Esophagus muscularis mucosa (tissue), 4 donors: ENCODE results near the gene PIM2.

Source experiments
- CTCF ChIP-seq, 3 experiments: fragments of 200-600 bp in 2 of 3; fragments of 450-650 bp in 1 of 3; sonication (generic) in 2 of 3; IDR thresholded peaks; one replicate each; pipeline ENCODE4 v1.5.1; 2017 to 2019; ENCODE audit warnings: antibody characterized with exemption in 3 of 3, mild to moderate bottlenecking in 2 of 3, moderate library complexity in 1 of 3
- EP300 ChIP-seq: sonication (generic); formaldehyde crosslinking; IDR thresholded peaks from one replicate; pipeline ENCODE4 v1.6.1; 2017; ENCODE audit warnings: antibody characterized with exemption
- POLR2A ChIP-seq: fragments of 450-650 bp; IDR thresholded peaks from one replicate; pipeline ENCODE4 v1.6.1; 2017; ENCODE audit warnings: antibody characterized with exemption, moderate library complexity, mild to moderate bottlenecking, low read depth
- POLR2AphosphoS5 ChIP-seq, 2 donors: sonication (generic); formaldehyde crosslinking; IDR thresholded peaks; one replicate each; pipeline ENCODE4 v1.6.1; 2017; ENCODE audit warnings: antibody characterized with exemption in 2 of 2

GRCh38 chrX:48903290-48903689 lies 15.5 kb downstream of the PIM2 start:
- TF ChIP-seq POLR2A (no peak), POLR2AphosphoS5 (IDR thresholded peaks at IDR 0.05) (no peak), EP300 (no peak), CTCF (IDR thresholded peaks at IDR 0.05) (no peak)
